Measurements from ENCODE around the gene IRAK2.

DNA sequence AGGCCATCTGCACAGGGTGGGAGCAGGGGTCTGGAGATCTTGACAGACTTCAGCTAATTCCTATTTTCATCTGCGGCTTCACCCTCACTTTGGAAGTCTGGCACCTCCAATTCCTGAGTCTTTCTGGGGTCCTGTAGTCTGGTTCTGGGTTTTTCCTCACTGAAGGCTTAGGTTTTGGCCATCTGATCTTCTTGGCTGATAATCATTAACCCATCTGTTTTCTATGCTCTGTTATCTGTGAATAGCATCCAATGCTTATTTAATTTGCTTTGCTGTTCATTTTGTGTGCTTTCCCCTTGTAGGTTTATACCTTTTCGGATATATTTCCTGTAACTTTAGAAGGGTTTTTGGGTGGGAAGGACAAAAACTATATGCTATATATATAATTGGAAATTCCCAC, 101.1 kb downstream of the IRAK2 start:
- TF ChIP-seq POLR2A (IDR thresholded peaks at IDR 0.05), result no peak
- TF ChIP-seq, protein P1, sequence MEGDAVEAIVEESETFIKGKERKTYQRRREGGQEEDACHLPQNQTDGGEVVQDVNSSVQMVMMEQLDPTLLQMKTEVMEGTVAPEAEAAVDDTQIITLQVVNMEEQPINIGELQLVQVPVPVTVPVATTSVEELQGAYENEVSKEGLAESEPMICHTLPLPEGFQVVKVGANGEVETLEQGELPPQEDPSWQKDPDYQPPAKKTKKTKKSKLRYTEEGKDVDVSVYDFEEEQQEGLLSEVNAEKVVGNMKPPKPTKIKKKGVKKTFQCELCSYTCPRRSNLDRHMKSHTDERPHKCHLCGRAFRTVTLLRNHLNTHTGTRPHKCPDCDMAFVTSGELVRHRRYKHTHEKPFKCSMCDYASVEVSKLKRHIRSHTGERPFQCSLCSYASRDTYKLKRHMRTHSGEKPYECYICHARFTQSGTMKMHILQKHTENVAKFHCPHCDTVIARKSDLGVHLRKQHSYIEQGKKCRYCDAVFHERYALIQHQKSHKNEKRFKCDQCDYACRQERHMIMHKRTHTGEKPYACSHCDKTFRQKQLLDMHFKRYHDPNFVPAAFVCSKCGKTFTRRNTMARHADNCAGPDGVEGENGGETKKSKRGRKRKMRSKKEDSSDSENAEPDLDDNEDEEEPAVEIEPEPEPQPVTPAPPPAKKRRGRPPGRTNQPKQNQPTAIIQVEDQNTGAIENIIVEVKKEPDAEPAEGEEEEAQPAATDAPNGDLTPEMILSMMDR (IDR thresholded peaks at IDR 0.05), result no peak
